Ascending aorta (tissue), 2 donors: ENCODE measurements around the gene NKD1. TPM values are rescaled to one million over a fixed set of nuclear protein-coding genes. Genes with fewer than 3 reads are reported as not detected.
"Not testable (repeated sequence)": the region's sequence is repeated elsewhere in the genome, so short reads cannot be mapped to it uniquely, and the experiment has no call there.

Experiments used
- DNase-seq, 2 donors: peaks; one replicate each; pipeline ENCODE4 v3.0.0-alpha.2; 2019; ENCODE audit warnings: low spot score in 2 of 2
- H3K27ac ChIP-seq, 2 donors: fragments of 200-600 bp; sonication (generic); one replicate each; pipeline ENCODE4 v1.5.1; 2016 to 2017; ENCODE audit warnings: mild to moderate bottlenecking in 1 of 2
- H3K27me3 ChIP-seq: fragments of 200-600 bp; sonication (generic); one replicate; pipeline ENCODE4 v1.5.1; 2017
- H3K36me3 ChIP-seq, 2 donors: fragments of 200-600 bp; sonication (generic); one replicate each; pipeline ENCODE4 v1.5.1; 2016
- H3K4me1 ChIP-seq, 2 donors: fragments of 200-600 bp; sonication (generic); one replicate each; pipeline ENCODE4 v1.5.1; 2016 to 2017; ENCODE audit warnings: mild to moderate bottlenecking in 1 of 2
- H3K4me3 ChIP-seq, 2 donors: fragments of 200-600 bp; sonication (generic); one replicate each; pipeline ENCODE4 v1.5.1; 2016 to 2017; ENCODE audit warnings: mild to moderate bottlenecking in 1 of 2
- H3K9me3 ChIP-seq, 2 donors: fragments of 200-600 bp; sonication (generic); one replicate each; pipeline ENCODE4 v1.5.1; 2016
- intact Hi-C: fragments of 100-400 bp; cut with DNase I; formaldehyde crosslinking; loops from one replicate; pipeline ENCODE4 v1.15.1; 2023
- total RNA-seq: library from RNA; depleted of rRNA; stranded (reverse); fragments of >200 nt; gene quantifications from one replicate; pipeline ENCODE4 v1.1.0, GENCODE V29; 2016
- TF ChIP-seq, protein P1 (sequence below), 3 experiments: fragments of 200-600 bp in 2 of 3; fragments of 450-650 bp in 1 of 3; sonication (generic) in 2 of 3; IDR thresholded peaks; one replicate each; pipeline ENCODE4 v1.5.1; 2016 to 2019; ENCODE audit warnings: antibody characterized with exemption in 3 of 3, mild to moderate bottlenecking in 1 of 3, moderate library complexity in 1 of 3

The NKD1 gene
- total RNA-seq, 1 donor from 2014 or later: 33.2 TPM

DNA sequence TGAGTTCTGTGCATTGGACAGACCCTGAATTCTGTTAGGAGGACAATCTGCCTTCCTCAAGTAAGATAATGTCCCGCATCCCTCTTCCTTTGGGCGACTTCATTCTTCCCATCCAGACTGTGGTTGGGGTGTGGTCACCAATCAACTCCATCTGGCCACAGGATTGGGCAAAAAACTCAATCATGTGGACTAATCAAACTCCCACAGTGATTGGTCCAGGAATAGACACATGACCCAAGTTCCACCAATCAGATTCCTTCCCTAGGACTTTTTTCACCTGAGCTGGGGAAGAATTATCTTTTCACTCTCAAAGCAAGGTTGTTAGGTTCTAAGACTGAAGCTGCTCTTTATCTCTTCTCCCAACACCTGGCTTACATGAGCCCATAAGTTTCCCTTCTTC, 13.2 kb upstream of the NKD1 start:
- no peaks in the 10 kb centered on the region for H3K36me3 ChIP-seq
- H3K27me3 ChIP-seq: no peaks in the 10 kb centered on the region
- TF ChIP-seq, protein P1, sequence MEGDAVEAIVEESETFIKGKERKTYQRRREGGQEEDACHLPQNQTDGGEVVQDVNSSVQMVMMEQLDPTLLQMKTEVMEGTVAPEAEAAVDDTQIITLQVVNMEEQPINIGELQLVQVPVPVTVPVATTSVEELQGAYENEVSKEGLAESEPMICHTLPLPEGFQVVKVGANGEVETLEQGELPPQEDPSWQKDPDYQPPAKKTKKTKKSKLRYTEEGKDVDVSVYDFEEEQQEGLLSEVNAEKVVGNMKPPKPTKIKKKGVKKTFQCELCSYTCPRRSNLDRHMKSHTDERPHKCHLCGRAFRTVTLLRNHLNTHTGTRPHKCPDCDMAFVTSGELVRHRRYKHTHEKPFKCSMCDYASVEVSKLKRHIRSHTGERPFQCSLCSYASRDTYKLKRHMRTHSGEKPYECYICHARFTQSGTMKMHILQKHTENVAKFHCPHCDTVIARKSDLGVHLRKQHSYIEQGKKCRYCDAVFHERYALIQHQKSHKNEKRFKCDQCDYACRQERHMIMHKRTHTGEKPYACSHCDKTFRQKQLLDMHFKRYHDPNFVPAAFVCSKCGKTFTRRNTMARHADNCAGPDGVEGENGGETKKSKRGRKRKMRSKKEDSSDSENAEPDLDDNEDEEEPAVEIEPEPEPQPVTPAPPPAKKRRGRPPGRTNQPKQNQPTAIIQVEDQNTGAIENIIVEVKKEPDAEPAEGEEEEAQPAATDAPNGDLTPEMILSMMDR (IDR thresholded peaks at IDR 0.05): no peak
- no peaks in the 10 kb centered on the region for H3K9me3 ChIP-seq
- no peak overlapping the region for H3K4me3 ChIP-seq
- no peak overlapping the region for H3K27ac ChIP-seq
- intact Hi-C loops: no loop called here
- DNase-seq: no peak
- H3K4me1 ChIP-seq: no peaks in the 10 kb centered on the region

DNA sequence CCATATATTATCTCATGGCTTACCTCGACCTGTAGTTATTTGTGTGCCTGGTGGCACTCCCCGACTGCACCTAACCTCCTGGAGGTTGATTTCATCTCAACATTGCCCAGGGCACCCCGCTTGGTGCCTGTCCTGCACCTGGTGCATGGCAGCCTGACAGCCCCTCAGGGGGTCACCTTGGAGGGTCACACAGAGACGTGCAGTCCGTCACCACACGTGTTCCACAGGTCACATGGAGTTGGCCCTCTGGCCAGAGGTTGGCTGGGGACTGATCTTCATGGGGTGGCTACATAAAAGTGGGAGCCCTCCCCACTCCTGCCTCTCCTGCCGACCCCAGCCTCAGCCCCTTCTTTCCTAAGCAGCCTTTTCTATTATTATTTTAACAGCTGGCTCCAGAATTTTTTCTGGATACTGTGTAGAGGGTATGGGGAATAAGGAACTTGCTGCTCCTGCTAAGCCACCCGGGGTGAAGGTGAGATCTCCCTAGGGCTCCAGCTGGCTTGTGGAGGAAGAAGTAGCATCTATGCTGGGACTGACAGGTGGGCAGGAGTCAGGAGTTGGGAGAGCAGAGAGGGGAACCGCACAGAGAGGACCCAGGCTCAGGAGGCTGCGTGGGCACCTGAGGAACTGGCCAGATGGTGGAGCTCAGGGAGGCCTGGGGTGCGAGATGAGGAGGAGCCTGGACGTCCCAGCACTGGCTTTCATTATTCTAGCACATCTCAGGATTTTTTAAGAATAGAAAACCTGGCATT, 12.5 kb upstream of the NKD1 start:
- peak in 1 of 2 donors; percentile 60 for DNase-seq

DNA sequence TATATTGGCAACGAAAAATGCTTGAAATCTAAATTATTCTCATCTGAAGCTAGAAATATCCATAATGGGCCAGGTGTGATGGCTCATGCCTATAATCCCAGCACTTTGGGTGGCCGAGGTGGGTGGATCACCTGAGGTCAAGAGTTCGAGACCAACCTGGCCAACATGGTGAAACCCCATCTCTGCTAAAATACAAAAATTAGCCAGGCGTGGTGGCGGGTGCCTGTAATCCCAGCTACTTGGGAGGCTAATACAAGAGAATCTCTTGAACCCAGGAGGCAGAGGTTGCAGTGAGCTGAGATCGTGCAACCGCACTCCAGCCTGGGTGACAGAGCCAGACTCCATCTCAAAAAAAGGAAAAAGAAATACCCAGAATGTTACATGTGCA, 11.9 kb upstream of the NKD1 start:
- H3K4me1 ChIP-seq, H3K27ac ChIP-seq, H3K36me3 ChIP-seq, DNase-seq, H3K9me3 ChIP-seq, intact Hi-C loops, H3K4me3 ChIP-seq, H3K27me3 ChIP-seq: not testable (repeated sequence)

More for the DNA sequence above, 12.5 kb upstream of the NKD1 start:
- intact Hi-C loops: no loop called here
- H3K27me3 ChIP-seq: no peaks in the 10 kb centered on the region
- H3K4me3 ChIP-seq: no peak overlapping the region
- no peaks in the 10 kb centered on the region for H3K36me3 ChIP-seq
- H3K27ac ChIP-seq: no peak overlapping the region
- TF ChIP-seq, protein P1 (IDR thresholded peaks at IDR 0.05): no peak
- no peaks in the 10 kb centered on the region for H3K4me1 ChIP-seq
- no peaks in the 10 kb centered on the region for H3K9me3 ChIP-seq

DNA sequence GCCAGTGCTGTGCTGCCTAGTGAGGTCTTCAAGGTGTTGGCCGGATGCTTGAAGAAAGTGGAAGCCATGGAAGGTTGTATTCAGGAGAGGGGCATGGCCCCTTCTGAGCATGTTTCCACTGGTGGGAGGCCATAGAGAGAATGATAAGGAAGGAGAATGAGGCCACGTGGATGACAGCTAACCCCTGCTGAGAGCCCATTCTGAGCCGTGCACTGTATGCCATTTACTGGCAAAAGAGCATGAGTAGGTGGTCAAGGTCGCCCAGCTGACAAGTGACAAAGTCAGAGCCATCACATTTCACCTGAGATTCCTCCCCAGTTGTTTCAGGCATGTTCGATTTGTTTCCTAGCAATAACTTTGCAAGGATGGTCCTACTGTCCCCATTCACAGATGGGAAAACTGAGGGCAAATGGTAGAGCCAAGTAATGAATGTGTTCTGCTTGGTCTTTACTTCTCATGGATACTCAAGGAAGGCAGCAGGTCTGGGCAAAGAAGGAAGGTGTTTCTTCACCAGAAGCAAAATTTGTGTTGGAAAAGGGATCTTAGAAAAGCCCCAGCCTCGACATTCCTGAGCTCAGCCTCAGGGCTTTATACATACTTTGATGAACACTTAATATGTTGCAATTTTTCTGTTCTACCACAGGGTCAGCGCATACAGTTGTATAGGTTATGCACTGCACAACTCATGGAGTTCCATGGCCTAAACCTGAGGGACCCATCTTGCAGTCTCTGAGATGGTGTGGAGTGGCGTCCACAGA, 10.5 kb upstream of the NKD1 start:
- DNase-seq: peak in 1 of 2 donors; percentile 25
- no peaks in the 10 kb centered on the region for H3K27me3 ChIP-seq

DNA sequence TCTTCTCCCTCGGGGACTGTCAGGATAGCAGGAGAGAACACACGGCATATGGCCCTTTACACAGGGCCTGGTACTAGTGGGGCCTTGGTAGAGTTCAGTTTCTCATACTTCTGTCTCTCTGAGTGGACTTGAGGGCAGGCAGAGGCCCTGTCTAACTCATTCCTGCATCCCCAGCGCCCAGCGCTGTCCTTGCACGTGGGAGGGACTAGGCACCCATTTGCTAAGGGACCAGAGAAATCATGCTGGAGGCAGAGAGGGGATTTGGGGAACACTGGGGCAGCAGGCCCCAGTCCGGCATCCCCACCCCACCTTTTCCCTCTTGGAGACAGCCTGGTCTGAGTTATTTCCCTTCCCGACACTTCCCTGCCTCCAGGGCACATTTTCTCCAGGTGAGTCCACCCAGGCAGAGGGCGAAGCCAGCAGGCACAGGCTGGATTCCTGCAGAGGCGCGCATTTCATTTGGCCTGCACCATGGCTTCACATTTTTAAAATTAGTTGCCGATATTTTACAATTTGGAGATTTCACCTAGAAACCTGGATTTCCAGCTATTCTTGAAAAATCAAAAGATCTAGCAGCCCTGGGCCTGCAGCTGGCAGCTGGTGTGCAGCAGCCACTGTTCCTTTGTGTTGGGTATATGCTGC, 9.7 kb upstream of the NKD1 start:
- H3K36me3 ChIP-seq: no peaks in the 10 kb centered on the region
- no peak overlapping the region for H3K4me3 ChIP-seq
- no peaks in the 10 kb centered on the region for H3K4me1 ChIP-seq
- H3K9me3 ChIP-seq: no peaks in the 10 kb centered on the region
- peak in 1 of 2 donors; percentile 24 for DNase-seq
- intact Hi-C loops: no loop called here
- TF ChIP-seq, protein P1 (IDR thresholded peaks at IDR 0.05): no peak
- H3K27ac ChIP-seq: no peak overlapping the region
- no peaks in the 10 kb centered on the region for H3K27me3 ChIP-seq

More for the DNA sequence above, 10.5 kb upstream of the NKD1 start:
- Histone ChIP-seq H3K9me3 (no peaks in the 10 kb centered on the region), H3K4me3 (no peak overlapping the region), H3K36me3 (no peaks in the 10 kb centered on the region), H3K4me1 (no peaks in the 10 kb centered on the region), H3K27ac (no peak overlapping the region)
- TF ChIP-seq, protein P1 (IDR thresholded peaks at IDR 0.05): no peak
- intact Hi-C loops: no loop called here
